GM19372 (cell line): ENCODE measurements around the gene EMC9.
A peak's percentile ranks its signal among the peaks of the same experiment; 100 is the strongest.

Experiments used
- ATAC-seq: cut with Tn5 transposase; IDR thresholded peaks from one replicate; pipeline ENCODE4 v1.9.1; 2021; ENCODE audit warnings: mild to moderate bottlenecking, low read depth, moderate library complexity; ENCODE audit not compliant: unreplicated experiment

Gene EMC9

GRCh38 chr14:24150567-24150966 lies 9.2 kb upstream of the EMC9 start:
- no peak for ATAC-seq

DNA sequence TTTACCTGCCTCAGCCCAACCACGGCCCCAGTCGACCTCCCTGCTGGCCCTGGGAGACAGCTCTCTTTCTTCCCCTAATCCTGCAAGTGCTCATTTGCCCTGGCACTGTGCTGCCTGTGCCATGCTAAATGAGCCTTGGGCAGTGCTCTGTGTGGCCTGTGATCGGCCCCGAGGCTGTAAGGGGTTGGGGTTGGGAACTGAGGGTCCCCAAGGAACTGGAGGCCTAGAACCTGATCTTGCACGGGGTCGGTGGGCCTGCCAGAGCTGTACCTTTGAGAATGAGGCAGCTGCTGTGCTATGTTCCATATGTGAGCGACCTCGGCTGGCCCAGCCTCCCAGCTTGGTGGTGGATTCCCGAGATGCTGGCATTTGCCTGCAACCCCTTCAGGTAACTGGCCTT lies 8.7 kb upstream of the EMC9 start:
- no peak for ATAC-seq

- no peak for ATAC-seq
Measured at GRCh38 chr14:24149302-24149969, 8.0 kb upstream of the EMC9 start.

GRCh38 chr14:24147761-24148428 lies 6.5 kb upstream of the EMC9 start:
- no peak for ATAC-seq

DNA sequence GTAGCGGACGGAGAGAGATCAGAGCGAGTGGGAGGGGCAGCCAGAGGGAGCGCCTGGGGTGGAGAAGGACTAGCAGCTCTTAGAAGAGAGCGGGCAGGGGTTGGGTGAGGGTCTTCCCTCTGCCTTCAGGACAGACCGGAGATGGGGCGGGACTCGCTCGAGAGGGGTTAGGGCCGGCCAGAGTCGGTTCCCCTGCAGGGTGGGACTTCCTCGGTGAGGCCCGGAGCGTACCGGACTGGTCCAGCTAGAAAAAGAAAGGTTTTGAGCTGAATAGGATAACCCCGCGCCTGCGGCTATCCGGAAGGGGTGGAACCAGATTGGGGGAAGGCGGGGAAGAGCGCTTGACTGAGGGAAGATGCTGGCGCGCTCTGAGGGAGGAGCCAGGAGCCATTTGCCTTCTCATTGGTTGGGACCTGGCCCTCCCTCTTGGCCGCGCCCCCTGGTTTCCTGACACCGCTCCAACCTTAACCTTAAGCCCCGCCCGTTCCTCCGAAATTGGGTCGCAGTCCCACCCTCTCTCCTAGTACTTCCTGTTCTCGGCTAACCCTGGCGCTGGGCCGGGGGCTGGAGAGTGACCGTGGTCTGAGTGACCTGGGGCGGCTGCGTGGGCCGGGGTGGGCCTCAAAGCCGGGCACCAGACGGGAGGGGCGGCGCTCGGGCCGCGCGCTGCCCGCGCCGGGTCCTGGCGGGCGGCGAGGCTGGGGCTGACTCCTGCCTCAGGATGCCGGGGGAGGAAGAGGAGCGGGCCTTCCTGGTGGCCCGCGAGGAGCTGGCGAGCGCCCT lies 5.8 kb upstream of the EMC9 start, which contains the start of gene RNF31:
Gene RNF31, plus strand, starts transcription at position 521 of the 783 bp plus-strand sequence. Its CDS starts 201 bp downstream, at position 722.
- peak; percentile 84 for ATAC-seq

DNA sequence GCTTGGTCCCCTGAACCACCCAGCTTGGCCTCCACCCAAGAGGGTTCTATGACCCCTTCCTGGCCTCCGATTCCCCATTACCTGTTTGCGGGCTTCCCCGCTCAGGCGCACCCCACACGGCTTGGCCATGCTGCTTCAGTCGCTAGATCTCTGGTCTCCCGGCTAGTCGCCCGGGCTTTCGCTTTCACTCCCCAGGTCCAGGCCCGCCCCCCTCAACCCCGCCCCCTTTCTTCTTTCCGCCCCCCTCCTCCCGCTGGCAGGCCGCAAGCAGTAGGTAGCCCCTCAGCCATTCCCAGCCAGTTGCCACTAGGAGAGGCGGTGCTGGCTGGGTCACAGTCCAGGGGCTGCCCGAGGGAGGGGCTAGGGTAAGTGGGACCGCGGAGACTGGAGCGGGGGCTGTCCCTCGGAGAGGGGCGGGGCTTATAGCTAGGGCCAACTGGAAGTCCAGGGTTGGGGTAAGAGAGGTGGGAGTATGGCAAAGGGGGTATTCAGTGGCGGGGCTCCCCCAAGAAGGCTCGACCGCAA lies 5.1 kb upstream of the EMC9 start, which contains the start of gene PSME2:
Gene PSME2, minus strand, starts transcription at position 158 of the 525 bp plus-strand sequence. Its CDS starts 29 bp downstream, at position 129.
- peak; percentile 52 for ATAC-seq

DNA sequence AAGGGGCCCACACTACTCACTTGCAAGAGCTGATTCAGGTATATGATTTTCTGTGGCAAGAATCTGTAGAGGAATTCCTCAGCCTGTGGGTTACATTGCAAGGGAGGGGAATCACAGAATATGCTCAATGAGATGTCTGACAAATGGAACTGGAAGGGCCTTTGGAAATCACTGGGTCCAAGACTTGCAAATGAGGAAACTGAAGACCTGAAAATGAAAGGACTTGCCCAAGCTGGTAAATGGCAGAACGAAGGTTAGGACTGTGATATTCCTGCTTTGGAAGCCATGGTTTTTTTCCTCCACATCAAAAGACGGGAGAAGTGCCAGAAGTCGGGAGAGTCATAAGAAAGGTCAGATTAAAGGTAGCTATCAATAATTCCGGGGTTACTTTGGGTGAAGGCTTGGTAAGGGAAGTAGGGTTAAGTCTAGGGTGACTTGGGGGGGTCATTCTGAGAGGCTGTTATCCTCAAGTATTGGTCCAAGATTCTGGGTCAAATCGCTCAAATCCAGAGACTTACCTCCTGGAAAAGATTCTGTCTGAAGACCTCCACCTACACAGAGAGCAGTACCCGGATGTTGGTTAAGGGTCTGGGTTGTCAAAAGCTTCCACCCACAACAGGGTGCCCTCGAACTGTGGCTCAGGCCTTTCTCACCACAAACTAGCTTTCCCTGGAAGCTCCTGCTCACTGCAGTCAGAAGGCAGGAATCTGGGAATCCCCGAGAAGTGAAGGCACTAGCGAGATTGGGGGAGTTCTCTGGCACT lies 4.5 kb upstream of the EMC9 start:
- no peak for ATAC-seq

DNA sequence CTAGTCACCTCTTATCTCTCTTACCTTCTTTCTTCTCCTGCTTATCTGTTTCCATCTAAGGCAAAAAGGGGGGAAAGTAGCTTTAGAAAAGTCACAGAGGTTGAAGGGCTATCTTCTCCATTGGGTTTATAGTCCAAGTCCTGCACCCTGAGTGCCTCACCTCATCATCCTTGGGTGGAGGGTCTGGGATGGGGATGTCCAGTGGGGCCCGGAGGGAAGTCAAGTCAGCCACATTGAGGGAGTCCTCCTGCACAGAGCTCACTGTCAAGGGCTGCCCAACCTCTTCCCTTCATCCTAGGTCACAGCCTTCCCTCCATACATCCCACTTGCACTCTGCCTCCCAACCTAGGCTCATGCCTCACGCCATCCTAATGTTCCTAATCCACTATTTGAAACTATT lies 3.8 kb upstream of the EMC9 start:
- no peak for ATAC-seq

GRCh38 chr14:24144451-24144850 lies 3.1 kb upstream of the EMC9 start:
- ATAC-seq: no peak

- ATAC-seq: no peak
Measured at GRCh38 chr14:24143511-24143910, 2.1 kb upstream of the EMC9 start.

DNA sequence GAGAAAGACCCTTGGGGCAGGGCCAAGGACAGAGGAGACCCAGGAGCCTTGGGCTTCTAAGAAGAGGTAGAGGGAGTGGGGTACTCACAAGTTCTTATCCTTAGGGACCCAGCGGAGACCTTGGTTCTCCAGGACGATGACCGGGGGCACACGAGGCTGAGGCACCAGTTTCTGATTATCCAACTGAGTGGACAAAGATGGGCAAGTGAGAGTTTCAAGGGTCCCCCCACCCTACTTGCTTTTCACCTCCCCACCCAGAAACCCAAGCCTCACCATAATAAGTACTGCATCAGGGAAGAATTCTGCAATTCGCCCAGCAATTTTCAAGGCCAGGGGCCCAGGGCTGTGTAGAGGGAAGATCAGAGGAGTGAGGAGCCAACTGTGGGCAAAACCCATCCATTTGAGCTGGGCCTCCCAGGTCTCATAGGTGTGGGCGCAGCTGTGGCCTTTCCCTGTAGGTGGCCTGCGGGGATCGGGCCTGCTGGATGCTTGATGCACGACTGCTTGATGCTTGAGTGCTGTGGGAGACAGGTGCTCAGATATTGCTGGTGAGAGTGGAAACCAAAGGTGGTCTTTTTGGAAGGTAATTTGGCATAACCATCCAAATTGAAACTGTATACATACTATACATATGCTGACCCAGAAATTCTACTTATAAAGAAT lies 2.0 kb downstream of the EMC9 start:
- ATAC-seq: no peak

- no peak for ATAC-seq
Measured at GRCh38 chr14:24138396-24139271, 2.8 kb downstream of the EMC9 start.

DNA sequence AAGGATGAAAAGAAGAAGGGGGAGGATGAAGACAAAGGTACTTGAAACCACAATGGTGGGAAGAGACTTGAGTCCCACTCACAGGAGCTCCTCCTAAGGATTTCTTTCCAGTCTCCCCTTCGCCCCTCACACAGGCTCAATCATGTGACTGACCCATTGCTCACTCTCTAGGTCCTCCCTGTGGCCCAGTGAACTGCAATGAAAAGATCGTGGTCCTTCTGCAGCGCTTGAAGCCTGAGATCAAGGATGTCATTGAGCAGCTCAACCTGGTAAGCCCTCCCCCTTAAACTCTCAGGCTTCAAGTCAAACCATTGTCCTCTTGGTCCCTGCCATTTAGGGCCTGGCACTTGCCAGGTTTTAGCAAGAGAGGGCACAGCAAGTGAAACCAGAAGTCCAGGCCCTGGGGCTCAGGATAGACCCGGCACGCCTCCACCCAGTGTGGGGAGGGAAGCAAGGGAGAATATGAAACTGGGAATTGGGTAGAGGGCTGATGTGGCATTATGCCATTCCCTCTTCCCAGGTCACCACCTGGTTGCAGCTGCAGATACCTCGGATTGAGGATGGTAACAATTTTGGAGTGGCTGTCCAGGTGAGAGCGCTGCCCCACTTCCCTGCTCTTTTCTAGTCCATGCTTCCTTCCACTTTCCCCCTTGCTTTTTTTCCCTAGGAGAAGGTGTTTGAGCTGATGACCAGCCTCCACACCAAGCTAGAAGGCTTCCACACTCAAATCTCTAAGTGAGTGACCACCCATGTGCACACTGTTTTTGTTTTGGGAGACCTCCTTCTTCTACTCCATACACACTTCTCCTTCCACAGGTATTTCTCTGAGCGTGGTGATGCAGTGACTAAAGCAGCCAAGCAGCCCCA lies 3.6 kb downstream of the EMC9 start:
- no peak for ATAC-seq

DNA sequence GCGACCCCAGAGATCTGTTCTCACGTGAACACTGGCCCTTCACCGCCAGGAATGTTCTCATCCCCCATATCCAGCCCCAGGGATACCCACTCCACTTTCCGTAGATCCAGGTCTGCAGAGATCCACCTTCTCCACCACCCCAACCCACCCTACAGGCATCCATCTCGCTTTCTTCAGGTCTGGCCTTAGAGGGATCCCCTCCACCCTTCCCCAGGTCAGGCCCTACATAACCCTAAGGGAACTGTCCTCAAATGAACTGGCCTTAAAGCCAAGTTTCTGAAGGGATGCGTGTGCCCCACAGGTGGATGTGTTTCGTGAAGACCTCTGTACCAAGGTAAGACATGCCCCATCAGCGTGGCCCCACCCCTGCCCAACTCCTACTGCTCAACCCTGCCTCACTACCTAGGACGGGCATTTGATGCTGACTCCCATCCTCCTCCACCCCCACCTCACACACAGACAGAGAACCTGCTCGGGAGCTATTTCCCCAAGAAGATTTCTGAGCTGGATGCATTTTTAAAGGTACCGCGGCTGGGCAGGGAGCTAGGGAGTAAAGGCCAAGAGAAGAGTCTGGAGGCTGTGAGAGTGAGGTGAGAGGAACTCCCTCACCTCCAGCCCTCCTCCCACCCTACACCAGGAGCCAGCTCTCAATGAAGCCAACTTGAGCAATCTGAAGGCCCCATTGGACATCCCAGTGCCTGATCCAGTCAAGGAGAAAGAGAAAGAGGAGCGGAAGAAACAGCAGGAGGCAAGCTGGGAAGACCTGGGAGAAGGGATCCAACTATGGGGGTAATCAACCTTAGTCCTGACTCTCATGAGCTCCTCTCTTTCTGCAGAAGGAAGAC lies 4.5 kb downstream of the EMC9 start:
- no peak for ATAC-seq

DNA sequence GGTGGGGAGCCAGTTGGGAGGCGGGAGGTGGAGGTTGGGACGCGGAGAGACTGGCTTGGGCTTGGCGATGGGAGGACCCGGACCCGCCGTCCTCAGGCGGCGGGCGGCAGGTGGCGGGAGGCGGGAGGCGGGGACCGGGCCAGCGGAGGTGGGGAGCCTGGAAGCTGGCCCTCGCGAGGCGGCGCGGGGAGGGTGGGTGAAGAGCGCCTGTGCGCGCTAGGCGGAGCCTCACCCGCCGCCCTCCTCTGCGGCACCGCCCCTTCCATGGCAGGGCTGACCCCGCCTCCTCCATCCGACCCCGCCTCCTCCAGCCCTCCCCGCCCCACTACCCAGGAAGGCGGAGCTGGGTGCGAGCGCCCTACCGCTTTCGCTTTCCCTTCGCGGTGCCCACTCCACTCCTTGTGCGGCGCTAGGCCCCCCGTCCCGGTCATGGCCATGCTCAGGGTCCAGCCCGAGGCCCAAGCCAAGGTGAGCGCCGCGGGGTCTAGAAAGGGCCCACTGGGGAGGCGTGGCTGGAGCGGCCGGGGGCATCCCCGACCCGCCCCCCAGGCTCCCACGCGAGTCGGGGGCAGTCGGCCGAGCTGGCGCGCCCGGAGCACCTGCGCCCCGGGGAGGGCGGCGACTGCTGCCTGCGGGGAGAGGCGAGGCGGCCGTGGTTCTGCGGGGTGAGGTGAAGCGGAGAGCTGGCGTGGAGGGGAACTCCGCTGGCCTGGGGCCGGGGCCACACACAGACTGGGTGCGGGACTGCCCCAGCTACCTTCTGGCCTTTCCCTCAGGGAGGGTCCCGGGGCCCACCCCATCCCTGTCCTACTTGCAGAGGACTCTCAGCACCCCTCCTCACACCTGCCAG lies 5.3 kb downstream of the EMC9 start, which contains the start of gene PSME1:
Gene PSME1, plus strand, starts transcription at position 361 of the 850 bp plus-strand sequence. Its CDS starts 69 bp downstream, at position 430.
- ATAC-seq: peak; percentile 84

- peak; percentile 0 for ATAC-seq
Measured at GRCh38 chr14:24135584-24135833, 5.9 kb downstream of the EMC9 start.
